Measurements from ENCODE around the gene APBB1IP.
A peak's percentile ranks its signal among the peaks of the same experiment; 100 is the strongest.
"Not testable (repeated sequence)": the region's sequence is repeated elsewhere in the genome, so short reads cannot be mapped to it uniquely, and the experiment has no call there.

Gene APBB1IP

DNA sequence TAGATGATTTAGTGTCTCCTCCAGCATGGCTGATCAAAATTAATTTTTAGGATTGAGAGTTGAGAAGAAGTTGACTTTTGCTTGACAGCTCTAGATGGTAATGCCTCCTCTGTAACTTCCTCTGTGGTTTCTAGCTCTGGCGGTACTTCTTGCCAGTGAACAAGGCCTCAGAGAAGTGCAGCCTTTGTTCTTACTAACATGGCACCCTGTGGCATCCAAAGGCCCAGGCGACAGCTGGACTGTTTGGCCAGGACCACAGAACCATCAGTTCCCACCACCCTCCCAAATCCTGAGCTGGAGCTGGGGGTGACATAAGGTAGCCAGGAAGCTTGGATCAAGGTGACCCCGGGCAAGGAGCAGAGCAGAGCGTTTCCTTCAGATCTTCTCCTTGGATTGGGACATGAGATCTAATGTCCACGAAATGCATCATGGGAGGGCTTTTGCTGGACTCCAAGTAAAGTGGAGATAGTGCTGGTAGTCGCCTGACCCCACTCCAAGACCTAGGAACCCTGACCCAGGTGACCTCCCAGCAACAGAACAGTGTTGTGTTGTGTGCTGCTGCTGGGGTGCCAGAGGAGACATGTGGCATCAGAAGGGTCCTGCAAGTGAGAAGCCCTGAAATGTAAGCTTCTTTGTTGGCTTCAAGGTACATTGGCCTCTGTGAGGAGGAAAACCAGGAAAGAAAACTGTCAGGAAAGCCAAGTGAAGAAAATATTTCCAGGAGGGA is 41.8 kb downstream of the APBB1IP start:
- peak; percentile 69 for DNase-seq

DNA sequence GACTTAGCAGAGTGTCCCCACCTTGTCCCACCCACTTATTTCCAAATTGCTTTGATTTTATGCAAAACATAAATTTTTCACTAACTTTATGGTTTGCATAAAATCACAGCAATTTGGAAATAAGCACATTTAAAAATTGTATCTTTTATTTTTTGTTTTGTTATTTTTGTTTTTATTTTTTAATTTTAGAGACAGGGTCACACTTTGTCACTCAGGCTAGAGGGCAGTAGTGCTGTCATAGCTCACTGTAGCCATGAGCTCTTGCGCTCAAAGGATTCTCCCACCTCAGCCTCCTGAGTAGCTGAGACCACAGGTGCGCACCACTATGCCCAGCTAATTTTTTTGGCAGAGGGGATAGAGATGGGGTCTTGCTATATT is 43.2 kb downstream of the APBB1IP start:
- no peak for DNase-seq

- peak; percentile 95 for DNase-seq
These were observed 43.9 kb downstream of the APBB1IP start for GRCh38 chr10:26481914-26482550.

DNA sequence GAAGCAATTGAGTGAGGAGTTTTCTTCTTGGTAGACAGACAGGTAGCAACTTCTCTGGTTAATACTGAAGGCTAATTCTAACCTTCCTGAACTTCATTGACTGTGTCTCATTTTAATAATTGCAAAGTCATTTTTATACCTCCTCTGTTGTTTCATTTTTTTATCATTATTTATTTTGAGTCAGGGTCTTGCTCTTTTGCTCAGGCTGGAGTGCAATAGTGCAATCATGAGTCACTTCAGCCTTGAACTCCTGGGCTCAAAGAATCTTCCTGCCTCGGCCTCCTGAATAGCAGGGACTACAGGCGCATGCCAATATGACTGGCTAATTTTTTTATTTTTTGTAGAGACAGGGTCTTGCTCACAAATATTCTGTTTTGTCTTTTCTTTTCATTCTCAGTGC is 45.4 kb downstream of the APBB1IP start:
- DNase-seq = no peak

GRCh38 chr10:26485150-26485941 is 47.2 kb downstream of the APBB1IP start:
- DNase-seq = no peak

- DNase-seq = no peak
These were observed 48.2 kb downstream of the APBB1IP start for GRCh38 chr10:26486304-26486703.

DNA sequence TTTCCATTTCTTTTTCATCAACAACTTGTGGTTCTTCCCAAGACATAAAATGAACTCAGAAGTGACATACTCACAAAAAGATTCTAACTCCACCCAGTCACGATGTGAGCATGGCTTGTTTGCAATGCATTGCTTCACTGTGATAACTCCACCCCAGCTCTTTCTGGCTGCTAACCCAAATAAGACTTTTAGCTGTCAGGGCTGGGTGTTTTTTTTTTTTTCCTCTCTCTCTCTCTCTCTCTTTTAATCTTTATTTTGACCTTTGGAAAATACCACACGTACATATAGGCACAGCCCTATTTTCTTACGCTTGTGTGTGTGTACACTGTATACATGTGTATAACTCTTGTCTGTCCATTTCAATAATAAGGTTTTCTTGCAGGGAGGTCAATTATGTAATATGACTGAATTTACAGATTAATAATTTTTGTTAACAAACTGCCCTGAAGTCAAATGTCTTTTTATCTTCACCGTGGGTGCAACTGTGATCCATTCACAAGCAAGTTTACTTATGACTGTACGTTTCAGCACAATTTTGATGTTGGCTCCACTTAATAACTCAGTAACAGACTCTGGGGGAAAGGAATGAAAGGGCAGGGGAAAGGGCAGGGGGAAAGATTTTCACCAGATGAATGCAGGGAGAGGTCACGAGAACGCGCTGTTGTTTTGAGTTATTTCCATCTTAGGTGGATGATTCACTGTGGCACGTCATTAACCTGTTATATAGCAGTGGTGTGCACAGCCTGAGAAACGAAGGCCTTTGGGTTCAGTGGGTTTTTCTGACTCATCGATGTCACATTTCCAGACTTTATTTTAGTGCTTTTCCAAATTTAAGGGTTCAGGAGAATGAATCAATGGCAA is 49.1 kb downstream of the APBB1IP start:
- DNase-seq = peak; percentile 38

DNA sequence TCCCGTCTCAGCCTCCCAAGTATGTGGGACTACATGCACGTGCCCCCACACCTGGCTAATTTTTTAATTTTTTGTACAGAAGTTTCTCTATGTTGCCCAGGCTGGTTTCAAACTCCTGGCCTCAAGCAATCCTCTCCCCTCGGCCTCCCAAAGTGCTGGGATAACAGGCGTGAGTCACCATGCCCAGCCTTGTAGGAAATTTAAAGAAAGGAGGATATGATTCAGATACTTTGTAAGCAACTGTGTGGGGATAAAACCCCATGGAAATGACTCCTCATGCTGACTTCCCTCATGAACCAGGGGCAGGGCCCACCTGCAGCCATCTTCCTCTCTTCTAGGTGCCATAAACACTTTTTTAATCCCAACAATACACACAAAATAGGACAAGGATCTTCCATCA is 50.2 kb downstream of the APBB1IP start:
- DNase-seq = peak; percentile 12

- DNase-seq = no peak
These were observed 50.9 kb downstream of the APBB1IP start for GRCh38 chr10:26489081-26489480.

GRCh38 chr10:26490367-26490766 is 52.2 kb downstream of the APBB1IP start:
- not testable (repeated sequence) for DNase-seq

DNA sequence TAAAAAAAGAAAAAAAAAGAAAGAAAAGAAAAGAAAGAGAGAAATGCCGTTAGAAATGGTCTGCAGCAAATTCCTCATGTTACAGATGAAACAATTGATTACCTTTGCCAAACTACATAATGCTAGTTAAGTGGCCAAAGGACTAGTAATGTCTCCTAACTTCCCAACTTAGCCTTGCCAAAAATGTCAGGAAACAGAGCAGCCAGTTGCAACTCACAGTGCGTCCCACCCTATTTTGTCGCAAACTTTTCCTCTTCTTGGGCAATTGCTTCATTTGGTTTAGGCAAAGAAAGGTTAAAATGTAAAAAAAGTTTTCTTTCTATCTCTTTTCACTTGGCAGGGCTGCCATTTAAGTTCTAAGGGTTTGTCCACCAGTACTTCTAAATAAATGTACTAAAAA is 53.1 kb downstream of the APBB1IP start:
- DNase-seq = no peak

DNA sequence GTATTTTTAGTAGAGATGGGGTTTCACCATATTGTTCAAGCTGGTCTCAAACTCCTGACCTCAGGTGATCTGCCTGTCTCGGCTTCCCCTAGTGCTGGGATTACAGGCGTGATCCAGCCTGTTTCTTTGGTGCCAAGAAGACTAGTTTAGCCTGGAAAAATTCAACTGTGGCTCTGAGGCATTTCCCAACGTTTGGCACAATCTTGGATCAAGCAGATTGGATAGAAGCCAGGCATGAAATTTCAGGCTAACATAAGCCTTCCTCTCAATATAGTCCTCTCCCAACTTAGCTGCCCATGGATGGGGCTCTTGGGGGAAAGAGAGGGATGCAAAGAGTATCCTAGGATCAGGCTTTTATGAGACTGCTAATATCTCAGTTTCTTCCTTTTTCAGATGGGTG is 53.8 kb downstream of the APBB1IP start:
- no peak for DNase-seq

DNA sequence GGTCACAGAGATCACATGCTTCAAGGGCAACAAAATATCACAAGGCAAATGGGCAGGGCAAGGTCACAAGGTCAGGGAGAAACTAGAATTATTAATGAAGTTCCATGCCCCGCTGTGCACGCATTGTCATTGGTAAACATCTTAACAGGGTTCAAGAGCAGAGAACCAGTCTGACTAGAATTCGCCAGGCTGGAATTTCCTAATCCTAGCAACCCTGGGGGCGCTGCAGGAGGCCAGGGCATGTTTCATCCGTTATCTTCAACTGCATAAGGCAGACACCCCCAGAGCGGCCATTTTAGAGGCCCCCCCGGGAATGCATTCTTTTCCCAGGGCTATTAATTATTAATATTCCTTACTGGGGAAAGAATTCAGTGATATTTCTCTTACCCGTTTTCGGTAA is 54.6 kb downstream of the APBB1IP start:
- not testable (repeated sequence) for DNase-seq

- no peak for DNase-seq
These were observed 55.9 kb downstream of the APBB1IP start for GRCh38 chr10:26494018-26494417.

GRCh38 chr10:26499426-26499825 is 61.3 kb downstream of the APBB1IP start:
- no peak for DNase-seq

DNA sequence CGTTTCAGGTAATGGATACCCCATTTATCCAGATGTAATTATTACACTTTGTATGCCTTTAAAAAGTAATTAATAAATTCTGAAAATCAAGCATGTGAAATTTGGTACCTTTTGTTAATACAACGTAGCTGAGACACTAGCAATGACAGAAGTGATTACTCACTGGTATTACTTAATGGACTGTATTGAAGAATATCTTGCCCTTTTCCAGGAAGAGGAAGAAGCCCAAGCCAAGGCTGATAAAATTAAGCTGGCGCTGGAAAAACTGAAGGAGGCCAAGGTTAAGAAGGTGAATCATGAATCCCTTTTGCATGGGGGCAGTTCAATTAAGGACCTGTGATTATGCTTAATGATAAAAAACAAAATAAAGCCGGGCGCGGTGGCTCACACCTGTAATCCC is 64.8 kb downstream of the APBB1IP start:
- no peak for DNase-seq

- no peak for DNase-seq
These were observed 65.8 kb downstream of the APBB1IP start for GRCh38 chr10:26503911-26504310.

- DNase-seq = not testable (repeated sequence)
These were observed 66.3 kb downstream of the APBB1IP start for GRCh38 chr10:26504429-26504828.

DNA sequence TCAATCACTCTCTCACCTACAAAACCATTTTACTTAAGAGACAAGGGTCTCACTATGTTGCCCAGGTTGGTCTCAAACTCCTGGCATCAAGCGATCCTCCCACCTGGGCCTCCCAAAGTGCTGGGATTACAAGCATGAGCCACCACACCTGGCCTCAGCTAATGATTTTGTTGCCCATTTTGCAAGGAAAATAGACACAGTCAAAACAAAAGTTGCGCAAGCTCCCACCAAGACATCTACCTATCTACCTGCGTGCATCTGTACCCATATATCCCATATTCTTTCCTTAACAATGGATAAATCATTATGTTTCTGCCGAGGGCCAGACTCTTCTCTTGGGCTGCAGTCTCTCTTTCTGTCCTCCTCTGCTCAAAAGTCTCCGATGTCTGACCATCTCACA is 67.3 kb downstream of the APBB1IP start:
- no peak for DNase-seq

GRCh38 chr10:26506736-26507135 is 68.6 kb downstream of the APBB1IP start:
- no peak for DNase-seq

- no peak for DNase-seq
These were observed 69.3 kb downstream of the APBB1IP start for GRCh38 chr10:26507441-26507840.

- DNase-seq = no peak
These were observed 69.9 kb downstream of the APBB1IP start for GRCh38 chr10:26508016-26508415.

- DNase-seq = no peak
These were observed 71.2 kb downstream of the APBB1IP start for GRCh38 chr10:26509307-26509706.

All from MV-4-11 (cell line).